GM12878 (cell line): ENCODE measurements around the gene ZNF423. TPM values are rescaled to one million over a fixed set of nuclear protein-coding genes. Genes with fewer than 3 reads are reported as not detected.

Experiments used
- CREM ChIP-seq: IDR thresholded peaks from 2 replicates; pipeline ENCODE4 v1.6.1; 2014; ENCODE audit warnings: antibody characterized with exemption, low read depth
- E4F1 ChIP-seq: fragments of 450-650 bp; IDR thresholded peaks from 2 replicates; pipeline ENCODE4 v1.6.1; 2018; ENCODE audit warnings: borderline replicate concordance, mild to moderate bottlenecking; ENCODE audit not compliant: partially characterized antibody
- ETV6 ChIP-seq, 2 experiments: fragments of 450-650 bp in 1 of 2; IDR thresholded peaks in 1 of 2; conservative IDR thresholded peaks in 1 of 2; 2 replicates each; pipeline ENCODE4 v1.6.1; 2014; ENCODE audit warnings: antibody characterized with exemption in 1 of 2, borderline replicate concordance in 1 of 2, low read depth in 1 of 2, mild to moderate bottlenecking in 1 of 2, moderate library complexity in 1 of 2
- GABPA ChIP-seq: IDR thresholded peaks from 2 replicates; pipeline ENCODE4 v1.6.1; 2014; ENCODE audit warnings: antibody characterized with exemption, low read depth, mild to moderate bottlenecking, inconsistent platforms
- REST ChIP-seq: IDR thresholded peaks from 2 replicates; pipeline ENCODE4 v1.6.1; 2012; ENCODE audit warnings: mild to moderate bottlenecking, low read depth, low read length
- YY1 ChIP-seq: IDR thresholded peaks from 2 replicates; pipeline ENCODE4 v1.6.1; 2011; ENCODE audit warnings: low read depth, mild to moderate bottlenecking, low read length
- polyA plus RNA-seq, 11 experiments: library from polyadenylated mRNA; depleted of rRNA in 4 of 11; unstranded in 6 of 11; stranded (reverse) in 5 of 11; fragments of >200 nt; fragmentation: Nextera tagmentation in 4 of 11; fragmentation: Illumina TruSeq in 1 of 11; extraction: Ambion mirVana in 4 of 11; extraction: Trizol in 1 of 11; gene quantifications; 1 replicate in 1 of 11; 2 replicates in 10 of 11; pipeline versions ENCODE4 v1.2.1 to v1.2.3, GENCODE V29; 2011 to 2016; ENCODE audit warnings: inconsistent platforms in 2 of 11, missing spikeins in 2 of 11, low read depth in 1 of 11
- total RNA-seq, 4 experiments: library from RNA; depleted of rRNA in 3 of 4; stranded (reverse); fragments of >200 nt in 3 of 4; fragmentation: Illumina TruSeq in 1 of 4; extraction: Trizol in 1 of 4; gene quantifications; 2 replicates each; pipeline versions ENCODE4 v1.2.1 to v1.2.3, GENCODE V29; 2013 to 2021

ZNF423 gene
- total and polyA plus RNA-seq, 10 of the 15 experiments (the other 5 are each of a cell fraction or from before 2014, with no cell fraction given), result 0.03 to 0.64 (median 0.10) TPM

- TF ChIP-seq ETV6 (conservative IDR thresholded peaks at IDR 0.05 in 1 of 2, IDR thresholded peaks at IDR 0.05 in 1 of 2; ENCODE audit: borderline replicate concordance in 1 of 2, low read depth in 1 of 2), result no peak
- TF ChIP-seq YY1, result no peak
- no peak for TF ChIP-seq GABPA
- no peak for TF ChIP-seq E4F1
- no peak for TF ChIP-seq CREM
- TF ChIP-seq REST, result no peak
Observed at GRCh38 chr16:49556606-49557446, 299.1 kb downstream of the ZNF423 start (continued).
